Muscle of back (tissue), 11 donors: ENCODE data around the gene MAPT. TPM values are rescaled to one million over a fixed set of nuclear protein-coding genes. Genes with fewer than 3 reads are reported as not detected.

Experiments
- DNase-seq, 3 donors: peaks; one replicate each; pipeline versions ENCODE4 v3.0.0 to v3.0.0-alpha.2; 2013
- polyA plus RNA-seq, 10 donors: library from polyadenylated mRNA; unstranded; fragments of 120-200 nt; gene quantifications; one replicate each; pipeline ENCODE4 v1.2.1, GENCODE V29; 2013; ENCODE audit not compliant: insufficient read length in 10 of 10

The MAPT gene
- polyA plus RNA-seq, 10 donors, result 6.6 to 13.7 (median 9.4) TPM

DNA sequence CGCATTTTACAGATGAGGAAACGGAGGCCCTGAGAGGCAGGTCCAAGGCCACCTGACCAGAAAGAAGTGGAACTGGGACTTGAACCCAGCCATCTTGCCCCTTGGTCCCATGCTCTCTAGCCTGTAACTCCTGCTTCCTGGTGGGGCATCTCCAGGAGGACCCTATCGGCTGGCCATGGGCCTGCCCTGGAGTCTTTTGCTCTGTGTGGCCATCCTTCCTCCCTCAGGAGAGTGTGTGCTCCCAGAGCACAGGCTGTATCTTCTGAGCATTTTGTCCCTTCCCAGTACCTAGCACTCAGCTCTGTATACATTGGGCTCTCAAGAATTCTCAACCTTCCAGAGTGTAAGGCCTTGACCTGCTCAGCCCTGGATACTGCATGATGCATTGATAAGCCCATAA, 76.3 kb downstream of the MAPT start:
- no peak for DNase-seq

DNA sequence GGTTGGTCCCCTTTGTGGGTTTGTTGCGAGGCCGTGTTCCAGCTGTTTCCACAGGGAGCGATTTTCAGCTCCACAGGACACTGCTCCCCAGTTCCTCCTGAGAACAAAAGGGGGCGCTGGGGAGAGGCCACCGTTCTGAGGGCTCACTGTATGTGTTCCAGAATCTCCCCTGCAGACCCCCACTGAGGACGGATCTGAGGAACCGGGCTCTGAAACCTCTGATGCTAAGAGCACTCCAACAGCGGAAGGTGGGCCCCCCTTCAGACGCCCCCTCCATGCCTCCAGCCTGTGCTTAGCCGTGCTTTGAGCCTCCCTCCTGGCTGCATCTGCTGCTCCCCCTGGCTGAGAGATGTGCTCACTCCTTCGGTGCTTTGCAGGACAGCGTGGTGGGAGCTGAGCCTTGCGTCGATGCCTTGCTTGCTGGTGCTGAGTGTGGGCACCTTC, 77.4 kb downstream of the MAPT start:
- DNase-seq, result no peak

DNA sequence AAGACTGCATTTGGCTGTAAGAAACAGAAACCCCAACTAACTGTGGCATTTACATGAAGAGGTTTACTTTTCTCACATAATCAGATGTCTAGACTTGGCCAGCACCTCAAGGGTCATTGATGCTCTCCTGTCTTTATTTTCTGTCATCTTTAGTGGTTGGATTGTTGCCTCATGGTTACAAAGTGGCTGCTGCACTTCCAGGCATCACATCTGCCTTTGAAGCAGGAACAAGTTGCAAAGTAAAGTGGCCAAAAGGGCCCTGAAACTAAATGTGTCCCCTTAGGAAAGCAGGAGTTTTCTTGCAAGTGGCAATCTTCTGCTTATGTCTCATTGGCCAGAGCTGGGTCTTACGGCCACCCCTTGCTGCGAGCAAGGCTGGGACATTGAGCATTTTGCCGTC, 78.2 kb downstream of the MAPT start:
- DNase-seq, result no peak

DNA sequence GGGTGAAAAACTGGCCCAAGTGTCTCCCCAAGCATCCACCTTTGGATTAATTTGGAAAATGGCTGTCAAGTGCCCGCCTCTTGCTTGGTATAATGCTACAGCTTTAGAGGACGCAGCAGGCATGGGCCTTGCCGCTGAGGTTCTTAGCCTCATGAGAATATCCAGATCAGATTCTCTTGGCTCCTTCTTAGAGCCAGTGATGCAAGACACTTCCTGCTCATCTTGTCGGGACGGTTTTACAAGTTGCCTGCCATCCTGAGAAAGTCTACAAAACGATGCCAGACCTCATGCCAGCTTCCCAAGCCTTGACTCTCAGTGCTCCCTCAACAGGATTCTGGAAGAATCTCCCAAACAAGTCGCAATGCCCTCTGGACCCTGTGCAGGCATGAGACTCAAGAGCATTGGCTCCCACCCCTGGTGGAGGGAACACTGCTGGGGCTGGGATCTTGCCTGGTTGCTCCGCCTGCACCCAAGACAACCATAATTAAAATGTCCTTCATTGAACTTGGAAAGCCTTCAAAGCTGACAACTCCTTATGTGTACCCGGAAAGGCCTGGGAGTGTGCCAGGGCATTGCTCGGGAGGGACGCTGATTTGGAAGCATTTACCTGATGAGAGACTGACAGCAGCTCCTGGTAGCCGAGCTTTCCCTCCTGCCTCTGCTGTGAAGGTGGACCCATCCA, 78.9 kb downstream of the MAPT start:
- DNase-seq, result no peak

DNA sequence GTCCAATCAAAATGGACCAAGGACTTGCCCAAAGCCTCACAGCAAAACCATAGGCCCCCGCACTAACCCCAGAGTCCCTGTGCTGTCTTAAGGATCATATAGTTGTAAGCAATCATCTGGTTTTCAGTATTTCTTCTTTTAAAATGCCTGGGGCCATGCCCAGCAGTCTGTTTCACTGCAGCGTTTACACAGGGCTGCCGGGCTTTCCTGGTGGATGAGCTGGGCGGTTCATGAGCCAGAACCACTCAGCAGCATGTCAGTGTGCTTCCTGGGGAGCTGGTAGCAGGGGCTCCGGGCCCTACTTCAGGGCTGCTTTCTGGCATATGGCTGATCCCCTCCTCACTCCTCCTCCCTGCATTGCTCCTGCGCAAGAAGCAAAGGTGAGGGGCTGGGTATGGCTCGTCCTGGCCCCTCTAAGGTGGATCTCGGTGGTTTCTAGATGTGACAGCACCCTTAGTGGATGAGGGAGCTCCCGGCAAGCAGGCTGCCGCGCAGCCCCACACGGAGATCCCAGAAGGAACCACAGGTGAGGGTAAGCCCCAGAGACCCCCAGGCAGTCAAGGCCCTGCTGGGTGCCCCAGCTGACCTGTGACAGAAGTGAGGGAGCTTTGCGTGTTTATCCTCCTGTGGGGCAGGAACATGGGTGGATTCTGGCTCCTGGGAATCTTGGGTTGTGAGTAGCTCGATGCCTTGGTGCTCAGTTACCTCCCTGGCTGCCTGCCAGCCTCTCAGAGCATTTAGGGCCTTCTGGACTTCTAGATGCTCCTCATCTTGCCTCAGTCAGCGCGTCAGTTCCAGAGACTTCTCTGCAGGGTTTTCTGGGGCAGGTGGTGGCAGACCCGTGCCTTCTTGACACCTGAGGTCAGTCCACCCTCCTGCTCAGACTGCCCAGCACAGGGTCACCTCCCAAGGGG, 79.8 kb downstream of the MAPT start:
- DNase-seq, result no peak

DNA sequence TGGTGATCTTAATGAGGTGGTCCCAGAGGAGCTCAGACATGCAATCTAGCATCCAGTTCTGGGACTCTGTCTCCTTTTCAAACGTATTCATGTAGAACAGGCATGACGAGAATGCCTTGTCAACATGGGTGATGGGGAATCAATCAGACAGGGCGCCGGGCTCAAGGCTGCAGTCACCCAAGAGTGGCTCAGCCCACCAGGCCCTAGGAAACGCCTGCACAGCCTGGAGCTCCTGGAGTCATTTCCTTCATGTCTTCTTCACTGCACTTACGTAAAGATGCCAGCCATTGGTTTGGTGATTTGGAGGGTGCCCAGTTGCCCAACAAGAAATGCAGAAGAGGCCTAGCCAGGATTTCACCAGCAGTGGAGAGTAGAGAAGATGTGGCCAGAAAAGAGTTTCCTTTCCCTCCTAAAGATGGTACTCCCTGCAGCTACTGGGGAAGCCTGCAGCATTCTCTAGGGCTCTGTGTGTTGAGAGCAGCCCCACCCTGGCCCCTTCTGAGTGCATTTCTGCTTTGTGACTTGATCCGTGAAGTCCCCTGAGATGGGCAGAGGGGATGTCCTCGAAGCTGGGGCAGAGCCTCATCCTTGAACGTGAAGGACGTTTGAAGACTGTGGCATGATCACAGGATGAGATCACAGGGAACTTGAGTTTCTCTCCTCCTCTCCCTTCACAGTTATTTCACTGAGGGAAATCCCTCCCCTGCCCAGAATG, 80.7 kb downstream of the MAPT start:
- no peak for DNase-seq

DNA sequence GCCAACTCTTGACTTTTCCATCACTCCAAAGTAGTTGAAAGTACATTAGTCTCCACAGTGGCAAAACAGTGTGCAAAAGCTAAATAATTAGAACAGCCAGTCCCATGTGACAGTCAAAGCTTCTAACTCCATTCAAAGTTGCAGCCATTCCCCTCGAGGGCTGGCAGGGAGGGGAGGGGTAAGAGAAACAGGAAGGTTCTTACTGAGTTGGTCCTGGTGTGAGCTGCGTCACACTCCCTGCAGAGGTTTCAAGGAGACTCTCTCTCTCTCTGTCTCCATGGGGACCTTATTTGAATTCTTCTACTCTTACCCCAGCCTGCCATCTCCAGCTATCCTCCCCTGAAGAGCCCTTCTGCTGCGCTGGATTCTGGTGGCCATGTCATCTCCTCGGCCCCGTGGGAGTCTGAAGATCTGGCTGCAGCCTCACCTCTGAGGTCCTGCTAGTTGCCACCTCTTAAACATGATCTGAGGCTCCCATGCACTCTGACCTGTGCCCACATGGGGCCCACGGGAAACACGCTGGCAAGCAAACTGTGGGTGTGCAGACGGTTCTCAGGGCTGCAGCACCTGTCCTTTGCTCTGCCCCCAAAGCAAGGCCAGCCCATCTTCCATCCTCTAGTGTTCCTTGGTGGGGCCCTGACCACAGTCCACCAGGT, 81.4 kb downstream of the MAPT start:
- DNase-seq, result no peak

DNA sequence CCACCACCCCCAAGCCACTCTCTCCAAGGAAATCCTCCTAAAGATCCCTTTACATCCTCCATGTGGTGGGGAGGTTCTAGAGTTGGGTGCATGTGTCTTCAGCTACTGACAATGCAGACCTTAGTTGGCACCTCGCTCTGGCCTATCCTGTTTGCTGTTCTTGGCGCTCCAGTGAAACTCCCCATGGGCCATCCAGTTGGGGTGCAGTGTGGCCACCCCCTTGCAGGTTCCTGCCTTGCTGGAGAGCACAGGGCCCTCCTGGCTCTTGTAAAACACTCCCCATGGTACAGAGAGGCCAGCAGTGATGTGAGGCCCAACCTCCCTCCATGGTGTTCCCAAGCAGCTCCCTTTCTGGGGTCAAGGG, 82.0 kb downstream of the MAPT start:
- no peak for DNase-seq

DNA sequence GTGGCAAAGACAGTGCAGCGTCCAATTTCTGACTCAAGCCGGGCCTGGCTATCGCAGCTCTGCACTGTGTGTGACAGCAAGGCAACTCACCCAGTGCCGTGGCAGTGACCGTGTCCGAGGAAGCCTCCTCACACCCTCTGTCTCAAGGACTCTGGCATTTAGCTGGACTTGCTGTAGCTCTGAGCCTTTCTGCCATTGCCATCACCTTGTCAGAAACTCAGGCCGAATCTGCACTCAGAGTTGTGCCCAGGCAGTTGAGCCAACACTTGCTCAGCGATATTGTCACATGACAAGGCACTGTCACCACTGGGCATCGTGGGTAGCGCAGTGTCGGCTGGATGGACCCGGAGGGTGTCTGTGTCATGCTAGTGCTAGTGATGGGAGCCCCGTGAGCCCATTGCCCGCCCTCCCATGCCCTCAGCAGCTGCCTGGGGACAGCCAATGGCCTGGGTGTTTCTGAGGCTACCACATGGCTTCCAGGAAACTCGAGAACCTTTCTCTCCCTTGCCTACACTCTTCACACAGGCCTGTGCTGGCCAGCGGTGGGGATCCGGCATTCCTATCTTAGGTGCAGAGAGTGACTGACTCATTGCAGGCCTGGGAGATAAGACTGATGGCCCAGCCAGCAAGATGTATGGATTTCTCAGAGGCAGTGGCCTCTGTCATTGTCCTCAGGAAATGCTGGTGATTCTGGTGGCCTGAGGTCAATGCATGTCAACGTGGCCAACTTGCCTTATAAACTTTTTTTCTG, 82.6 kb downstream of the MAPT start:
- DNase-seq, result no peak

DNA sequence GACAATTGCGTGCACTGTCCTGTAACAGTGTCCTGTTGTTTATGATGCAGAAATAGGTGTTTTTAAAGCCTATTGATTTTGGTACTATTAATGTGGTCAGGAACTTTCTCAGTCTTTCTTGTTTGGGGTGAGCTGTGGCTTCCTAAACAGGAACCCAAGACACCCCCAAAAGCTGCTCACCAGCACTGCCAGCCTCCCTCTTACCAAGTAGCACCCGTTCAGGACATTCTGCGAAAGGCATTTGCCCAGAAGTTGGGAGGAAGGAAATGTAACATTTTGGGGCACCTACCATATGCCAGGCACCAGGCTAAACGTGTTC, 83.1 kb downstream of the MAPT start:
- DNase-seq, result no peak

DNA sequence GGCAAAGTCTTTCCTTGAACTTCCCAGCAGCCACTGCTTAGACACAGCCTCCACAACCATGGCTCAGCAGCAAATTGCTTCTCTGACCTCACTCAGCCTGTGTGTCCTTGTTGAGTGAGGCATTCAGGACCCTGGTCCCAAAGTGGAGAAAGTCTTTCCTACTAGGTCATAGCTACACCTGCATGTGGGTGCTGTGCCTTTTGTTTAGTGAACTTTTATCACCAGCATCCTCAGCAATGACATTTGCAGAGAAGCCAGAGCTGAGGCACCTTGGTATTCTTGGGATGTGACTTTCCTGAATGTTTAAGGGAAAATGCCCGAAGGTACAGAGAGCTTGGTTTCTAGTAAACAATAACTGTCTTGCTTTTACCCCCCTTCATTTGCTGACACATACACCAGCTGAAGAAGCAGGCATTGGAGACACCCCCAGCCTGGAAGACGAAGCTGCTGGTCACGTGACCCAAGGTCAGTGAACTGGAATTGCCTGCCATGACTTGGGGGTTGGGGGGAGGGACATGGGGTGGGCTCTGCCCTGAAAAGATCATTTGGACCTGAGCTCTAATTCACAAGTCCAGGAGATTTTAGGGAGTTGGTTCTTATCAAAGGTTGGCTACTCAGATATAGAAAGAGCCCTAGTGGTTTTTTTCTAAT, 83.7 kb downstream of the MAPT start:
- no peak for DNase-seq

DNA sequence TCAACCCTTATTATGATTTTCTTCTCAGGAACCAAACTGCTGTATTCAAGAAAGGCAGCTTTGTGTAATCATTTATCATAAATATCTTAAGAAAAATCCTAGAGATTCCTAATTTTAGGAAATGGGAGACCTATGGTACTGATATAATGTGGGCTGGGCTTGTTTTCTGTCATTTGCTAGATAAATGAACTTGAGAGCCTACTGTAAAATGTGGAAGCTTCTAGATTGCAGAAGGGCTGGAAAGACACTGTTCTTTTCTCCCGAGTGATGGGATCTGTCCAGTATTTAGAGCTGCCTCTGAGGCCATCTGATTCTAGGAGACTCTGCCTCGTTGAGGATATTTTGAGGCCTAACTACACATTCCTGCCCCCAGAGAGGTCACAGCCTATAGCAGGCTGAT, 84.8 kb downstream of the MAPT start:
- no peak for DNase-seq

DNA sequence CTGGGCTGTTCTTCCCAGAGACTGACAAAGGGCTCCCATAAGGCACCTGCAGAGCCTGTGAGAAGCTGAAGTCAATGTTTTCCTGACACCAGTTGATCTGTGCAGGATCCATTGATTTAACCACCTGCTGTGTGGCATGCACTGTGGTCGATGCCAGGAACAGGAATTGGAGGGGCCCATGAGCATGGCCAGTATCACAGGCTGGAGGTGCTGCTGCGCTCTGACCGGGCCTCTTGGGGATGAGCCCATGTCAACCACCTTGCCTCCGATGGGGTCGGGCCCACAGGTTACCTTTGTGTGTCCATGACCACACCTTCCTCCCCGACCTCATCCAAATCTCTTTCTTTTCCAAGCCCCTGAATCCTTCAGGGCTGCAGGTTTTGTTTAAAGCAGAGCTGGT, 86.5 kb downstream of the MAPT start:
- no peak for DNase-seq

DNA sequence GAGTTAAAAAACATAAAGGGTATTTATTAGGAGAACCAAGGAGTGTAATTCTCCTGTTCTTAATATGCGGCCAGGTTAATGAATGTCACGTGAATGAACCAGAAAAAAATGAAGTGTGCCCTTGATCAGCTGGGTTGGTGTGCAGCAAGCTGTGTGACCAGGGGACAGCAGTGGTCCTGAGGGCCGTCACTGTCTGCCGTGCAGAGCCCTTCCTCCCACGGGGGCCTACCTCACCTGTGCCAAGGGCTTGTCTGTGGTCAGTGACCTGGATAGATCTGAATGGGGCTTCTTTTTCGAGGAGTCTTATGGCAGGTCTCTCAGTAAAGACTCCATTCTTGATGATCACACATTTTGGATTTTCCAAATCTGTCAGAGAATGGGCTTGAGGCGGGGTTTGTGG, 87.0 kb downstream of the MAPT start:
- no peak for DNase-seq

DNA sequence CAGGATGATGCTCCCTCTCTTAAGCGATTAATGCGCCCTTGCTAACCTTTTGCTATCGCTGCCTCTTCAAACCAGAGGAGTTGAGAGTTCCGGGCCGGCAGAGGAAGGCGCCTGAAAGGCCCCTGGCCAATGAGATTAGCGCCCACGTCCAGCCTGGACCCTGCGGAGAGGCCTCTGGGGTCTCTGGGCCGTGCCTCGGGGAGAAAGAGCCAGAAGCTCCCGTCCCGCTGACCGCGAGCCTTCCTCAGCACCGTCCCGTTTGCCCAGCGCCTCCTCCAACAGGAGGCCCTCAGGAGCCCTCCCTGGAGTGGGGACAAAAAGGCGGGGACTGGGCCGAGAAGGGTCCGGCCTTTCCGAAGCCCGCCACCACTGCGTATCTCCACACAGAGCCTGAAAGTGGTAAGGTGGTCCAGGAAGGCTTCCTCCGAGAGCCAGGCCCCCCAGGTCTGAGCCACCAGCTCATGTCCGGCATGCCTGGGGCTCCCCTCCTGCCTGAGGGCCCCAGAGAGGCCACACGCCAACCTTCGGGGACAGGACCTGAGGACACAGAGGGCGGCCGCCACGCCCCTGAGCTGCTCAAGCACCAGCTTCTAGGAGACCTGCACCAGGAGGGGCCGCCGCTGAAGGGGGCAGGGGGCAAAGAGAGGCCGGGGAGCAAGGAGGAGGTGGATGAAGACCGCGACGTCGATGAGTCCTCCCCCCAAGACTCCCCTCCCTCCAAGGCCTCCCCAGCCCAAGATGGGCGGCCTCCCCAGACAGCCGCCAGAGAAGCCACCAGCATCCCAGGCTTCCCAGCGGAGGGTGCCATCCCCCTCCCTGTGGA, 88.6 kb downstream of the MAPT start:
- no peak for DNase-seq

DNA sequence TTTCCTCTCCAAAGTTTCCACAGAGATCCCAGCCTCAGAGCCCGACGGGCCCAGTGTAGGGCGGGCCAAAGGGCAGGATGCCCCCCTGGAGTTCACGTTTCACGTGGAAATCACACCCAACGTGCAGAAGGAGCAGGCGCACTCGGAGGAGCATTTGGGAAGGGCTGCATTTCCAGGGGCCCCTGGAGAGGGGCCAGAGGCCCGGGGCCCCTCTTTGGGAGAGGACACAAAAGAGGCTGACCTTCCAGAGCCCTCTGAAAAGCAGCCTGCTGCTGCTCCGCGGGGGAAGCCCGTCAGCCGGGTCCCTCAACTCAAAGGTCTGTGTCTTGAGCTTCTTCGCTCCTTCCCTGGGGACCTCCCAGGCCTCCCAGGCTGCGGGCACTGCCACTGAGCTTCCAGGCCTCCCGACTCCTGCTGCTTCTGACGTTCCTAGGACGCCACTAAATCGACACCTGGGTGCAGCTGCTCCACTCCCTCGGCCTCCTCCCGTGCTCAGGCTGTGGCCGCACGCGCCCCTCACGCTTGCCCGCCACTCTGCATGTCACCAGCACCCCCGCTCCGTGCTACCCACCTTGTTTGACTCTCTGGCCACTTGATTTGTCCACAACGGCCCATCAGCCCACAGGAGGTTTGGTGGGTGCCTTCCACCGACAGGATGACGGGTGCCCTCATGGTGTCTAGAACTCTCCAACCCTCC, 89.4 kb downstream of the MAPT start:
- DNase-seq, result no peak

DNA sequence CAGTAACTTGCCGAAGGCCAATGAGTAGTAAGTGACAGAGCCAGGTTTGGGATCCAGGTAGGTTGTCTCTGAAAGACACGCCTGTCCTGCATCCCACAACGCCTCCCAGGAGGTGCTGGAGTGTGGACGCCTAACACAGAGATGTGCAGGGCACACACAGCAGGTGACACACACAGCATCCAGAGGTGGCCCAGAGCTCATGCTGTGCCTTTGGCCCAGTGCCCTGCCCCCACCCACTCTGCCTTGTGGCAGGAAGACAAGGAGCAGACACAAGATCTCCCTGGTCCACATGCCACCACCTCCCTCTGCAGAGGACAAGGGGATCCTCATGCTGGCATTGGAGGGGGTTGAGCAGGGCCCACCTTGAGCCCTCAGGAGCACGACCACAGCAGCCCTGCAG, 90.0 kb downstream of the MAPT start:
- no peak for DNase-seq

DNA sequence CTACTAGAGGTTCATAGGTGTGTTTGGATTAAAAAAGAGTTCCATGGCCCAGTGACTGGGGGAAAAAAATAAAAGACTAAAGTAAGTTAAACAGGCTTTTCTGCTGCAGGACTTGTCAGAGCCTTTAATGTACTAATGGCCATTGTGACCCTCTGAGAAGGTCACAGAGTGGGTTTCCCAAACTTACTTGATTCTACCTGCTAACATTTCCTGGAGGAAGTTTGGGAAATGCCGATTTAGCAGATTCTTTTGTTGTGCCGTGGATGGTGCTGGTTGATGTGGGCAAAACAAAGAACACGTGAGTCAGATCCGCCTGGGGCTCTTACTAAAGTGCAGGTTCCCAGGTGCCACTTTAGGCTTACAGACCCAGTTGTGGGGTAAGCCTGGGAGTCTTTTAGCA, 91.1 kb downstream of the MAPT start:
- DNase-seq, result no peak

DNA sequence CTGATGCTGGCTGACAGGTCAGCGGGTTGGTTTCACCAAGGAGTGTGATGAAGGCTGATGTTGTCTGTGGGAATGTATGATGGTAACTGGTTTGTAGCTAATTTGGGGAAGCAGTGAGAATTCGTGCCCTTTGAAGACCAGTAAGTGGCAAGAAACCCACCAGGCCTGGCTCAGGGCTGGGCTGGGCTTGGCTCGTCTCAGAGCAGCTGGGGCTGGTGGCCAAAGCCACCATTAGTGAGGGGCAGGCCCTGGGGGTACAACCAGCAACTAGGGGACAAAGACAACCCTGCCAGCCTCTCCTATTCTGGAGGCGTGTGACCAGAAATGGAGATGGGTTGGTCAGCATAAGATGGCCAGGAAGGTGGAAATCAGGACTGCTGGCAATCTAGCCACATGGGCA, 91.7 kb downstream of the MAPT start:
- DNase-seq, result no peak

DNA sequence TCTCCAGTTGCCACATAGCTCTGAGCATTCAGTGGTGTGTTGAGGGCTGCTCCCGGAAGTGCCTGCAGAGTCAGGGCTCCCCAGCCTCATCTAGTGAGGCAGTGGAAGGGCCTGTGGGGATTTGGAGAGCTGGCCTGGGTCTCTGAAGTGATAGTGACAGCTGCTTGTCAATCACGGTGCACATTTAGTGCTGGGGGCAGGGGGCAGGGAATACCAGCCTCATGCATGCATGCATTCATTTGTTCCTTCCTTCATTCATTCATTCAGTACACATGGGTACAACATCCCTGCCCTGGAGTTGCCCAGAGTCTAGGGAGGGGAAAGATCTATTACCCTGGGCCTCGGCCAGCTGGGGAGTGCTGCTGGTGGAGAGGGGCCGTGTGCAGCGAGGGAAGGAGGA, 93.4 kb downstream of the MAPT start:
- DNase-seq, result no peak
